Cardiac muscle cell (in vitro differentiated cells and primary cell): Measurements from ENCODE around the gene OR5W2. TPM values are rescaled to one million over a fixed set of nuclear protein-coding genes. Genes with fewer than 3 reads are reported as not detected.

ENCODE experiments used
- DNase-seq, 2 donors: peaks; one replicate each; pipeline versions ENCODE4 v3.0.0 to v3.0.0-alpha.2; 2010 to 2017; ENCODE audit warnings: low read depth in 1 of 2, low spot score in 1 of 2
- H3K27ac ChIP-seq: fragments of 200-600 bp; sonication (generic); 2 replicates; pipeline ENCODE4 v1.5.1; 2016
- H3K27me3 ChIP-seq: fragments of 200-600 bp; sonication (generic); 2 replicates; pipeline ENCODE4 v1.6.0; 2016; ENCODE audit warnings: control low read depth
- H3K36me3 ChIP-seq: fragments of 200-600 bp; sonication (generic); 2 replicates; pipeline ENCODE4 v1.5.1; 2016; ENCODE audit warnings: control low read depth
- H3K4me1 ChIP-seq: fragments of 200-600 bp; sonication (generic); 2 replicates; pipeline ENCODE4 v1.8.1; 2017; ENCODE audit warnings: low read depth, mild to moderate bottlenecking, mixed run types
- H3K4me3 ChIP-seq: fragments of 200-600 bp; sonication (generic); 2 replicates; pipeline ENCODE4 v1.5.1; 2016; ENCODE audit warnings: mild to moderate bottlenecking
- H3K9me3 ChIP-seq: fragments of 200-600 bp; sonication (generic); 2 replicates; pipeline ENCODE4 v1.5.1; 2017; ENCODE audit warnings: low read depth, mild to moderate bottlenecking, control low read depth
- polyA plus RNA-seq: library from polyadenylated mRNA; unstranded; fragments of >200 nt; fragmentation: Nextera tagmentation; extraction: Ambion mirVana; gene quantifications from 2 replicates; pipeline ENCODE4 v1.2.1, GENCODE V29; 2016
- total RNA-seq: library from RNA; depleted of rRNA; stranded (reverse); fragments of >200 nt; gene quantifications from 2 replicates; pipeline ENCODE4 v1.2.3, GENCODE V29; 2016
- TF ChIP-seq, protein P1 (sequence below): IDR thresholded peaks from 2 replicates; pipeline ENCODE4 v1.5.1; 2012; ENCODE audit warnings: low read depth, mild to moderate bottlenecking, low read length

The OR5W2 gene
- total RNA-seq: not detected in 2 replicates
- polyA plus RNA-seq: not detected in 2 replicates

DNA sequence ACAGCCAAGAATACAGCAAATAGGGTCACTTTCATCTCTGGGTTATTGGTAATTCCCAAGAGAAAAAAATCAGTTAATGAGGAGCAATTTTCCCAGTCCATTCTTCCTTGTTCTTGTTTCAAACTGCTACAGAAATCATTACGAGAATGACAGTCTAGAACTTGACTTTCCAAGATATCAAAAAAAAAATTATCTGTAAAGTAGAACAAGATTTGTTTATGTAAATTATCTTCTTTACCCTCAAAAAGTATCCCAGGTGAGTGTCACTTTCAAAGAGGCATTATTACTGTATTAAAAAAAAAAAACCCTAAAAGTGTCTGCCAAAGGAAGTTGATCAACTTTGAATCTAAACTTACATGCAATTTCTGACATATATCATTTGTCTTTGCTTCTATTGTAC is at the start of gene OR5W2:
Gene OR5W2 (minus strand): TSS at position 101 of the 400 bp plus-strand sequence. CDS start 0 bp downstream, at position 101.
- DNase-seq: no peak
- no peak within 1 kb of the TSS for H3K27ac ChIP-seq
- no peaks in the 10 kb centered on the region for H3K9me3 ChIP-seq
- no peaks in the 10 kb centered on the region for H3K27me3 ChIP-seq
- no peaks in the 10 kb centered on the region for H3K36me3 ChIP-seq
- no peak within 1 kb of the TSS for H3K4me3 ChIP-seq
- TF ChIP-seq, protein P1, sequence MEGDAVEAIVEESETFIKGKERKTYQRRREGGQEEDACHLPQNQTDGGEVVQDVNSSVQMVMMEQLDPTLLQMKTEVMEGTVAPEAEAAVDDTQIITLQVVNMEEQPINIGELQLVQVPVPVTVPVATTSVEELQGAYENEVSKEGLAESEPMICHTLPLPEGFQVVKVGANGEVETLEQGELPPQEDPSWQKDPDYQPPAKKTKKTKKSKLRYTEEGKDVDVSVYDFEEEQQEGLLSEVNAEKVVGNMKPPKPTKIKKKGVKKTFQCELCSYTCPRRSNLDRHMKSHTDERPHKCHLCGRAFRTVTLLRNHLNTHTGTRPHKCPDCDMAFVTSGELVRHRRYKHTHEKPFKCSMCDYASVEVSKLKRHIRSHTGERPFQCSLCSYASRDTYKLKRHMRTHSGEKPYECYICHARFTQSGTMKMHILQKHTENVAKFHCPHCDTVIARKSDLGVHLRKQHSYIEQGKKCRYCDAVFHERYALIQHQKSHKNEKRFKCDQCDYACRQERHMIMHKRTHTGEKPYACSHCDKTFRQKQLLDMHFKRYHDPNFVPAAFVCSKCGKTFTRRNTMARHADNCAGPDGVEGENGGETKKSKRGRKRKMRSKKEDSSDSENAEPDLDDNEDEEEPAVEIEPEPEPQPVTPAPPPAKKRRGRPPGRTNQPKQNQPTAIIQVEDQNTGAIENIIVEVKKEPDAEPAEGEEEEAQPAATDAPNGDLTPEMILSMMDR: no peak
- no peaks in the 10 kb centered on the region for H3K4me1 ChIP-seq

DNA sequence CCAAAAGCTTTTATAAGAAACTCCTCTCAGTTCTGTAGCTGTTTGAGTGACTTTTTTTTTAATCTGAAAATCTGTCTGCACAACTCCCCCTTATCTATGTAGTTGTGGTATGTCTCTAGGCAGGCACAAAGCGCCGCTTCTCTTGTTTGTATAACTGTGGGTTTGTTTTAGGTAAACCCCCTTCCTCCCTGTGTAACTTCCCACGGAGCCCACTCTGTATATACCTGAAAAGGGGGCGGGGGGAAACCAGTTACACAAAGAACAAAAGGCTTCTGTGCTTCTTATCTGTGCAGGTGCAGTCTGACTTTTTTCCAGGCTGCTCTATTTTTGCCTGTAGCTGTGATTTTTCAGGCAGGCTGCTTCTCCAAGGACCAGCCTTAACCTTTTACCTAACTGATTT is 42.1 kb upstream of the OR5W2 start:
- TF ChIP-seq, protein P1: no peak
- Histone ChIP-seq H3K27me3 (no peaks in the 10 kb centered on the region), H3K27ac (no peak overlapping the region), H3K9me3 (no peaks in the 10 kb centered on the region), H3K4me3 (no peak overlapping the region), H3K4me1 (no peaks in the 10 kb centered on the region), H3K36me3 (no peaks in the 10 kb centered on the region)
- no peak for DNase-seq

DNA sequence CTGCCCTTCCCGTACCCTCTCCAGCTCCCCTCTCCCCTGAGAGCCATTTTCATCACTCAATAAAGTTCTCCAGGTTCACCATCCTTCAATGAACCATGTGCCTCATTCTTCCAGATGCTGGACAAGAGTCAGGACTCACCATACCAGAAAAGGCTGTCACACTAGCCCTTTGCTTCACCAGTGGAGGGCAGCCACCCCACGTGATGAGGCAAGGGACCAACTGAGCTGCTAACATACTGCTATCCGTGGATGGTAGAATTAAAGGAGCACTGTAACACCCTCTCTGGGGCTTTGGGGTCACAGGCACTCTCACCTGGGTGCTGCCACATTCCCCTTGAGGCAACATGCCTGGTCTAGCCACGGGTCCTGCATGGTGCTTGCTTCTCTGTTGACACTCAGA is 34.9 kb upstream of the OR5W2 start:
- no peaks in the 10 kb centered on the region for H3K4me1 ChIP-seq
- H3K27me3 ChIP-seq: no peaks in the 10 kb centered on the region
- no peak overlapping the region for H3K27ac ChIP-seq
- DNase-seq: no peak
- TF ChIP-seq, protein P1: no peak
- H3K4me3 ChIP-seq: no peak overlapping the region
- H3K9me3 ChIP-seq: no peaks in the 10 kb centered on the region
- H3K36me3 ChIP-seq: no peaks in the 10 kb centered on the region

DNA sequence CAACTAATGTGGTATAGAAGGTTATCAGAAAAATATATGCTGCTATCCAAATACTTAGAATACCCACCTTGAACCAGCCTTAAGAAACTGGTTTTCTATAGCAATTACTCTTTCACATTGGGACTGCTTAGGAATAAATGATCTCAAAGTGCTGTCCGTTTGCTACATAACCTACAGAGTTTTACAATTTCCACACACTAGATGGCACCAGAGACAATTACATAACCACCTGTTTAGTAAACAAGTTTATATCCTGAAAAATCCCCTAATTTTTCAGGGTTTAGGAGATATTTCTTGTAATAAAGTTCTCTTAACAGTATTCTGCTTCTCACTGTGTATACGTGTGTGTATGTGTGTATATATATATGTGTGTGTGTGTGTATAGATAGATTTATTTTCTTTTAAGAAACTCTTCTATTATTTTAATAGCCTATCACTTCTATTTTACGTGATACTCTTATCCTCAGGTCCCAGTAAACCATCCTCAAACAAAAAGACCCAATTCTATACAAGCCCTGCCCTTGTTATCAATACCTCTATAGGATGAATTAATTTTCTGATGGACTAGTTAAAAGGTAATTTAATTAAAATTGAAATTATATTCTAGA is 28.5 kb upstream of the OR5W2 start:
- TF ChIP-seq, protein P1: peak; percentile 31
- Histone ChIP-seq H3K36me3 (no peaks in the 10 kb centered on the region), H3K27ac (no peak overlapping the region), H3K9me3 (no peaks in the 10 kb centered on the region), H3K27me3 (no peaks in the 10 kb centered on the region), H3K4me1 (no peaks in the 10 kb centered on the region), H3K4me3 (no peak overlapping the region)
- peak; percentile 27 to 64 for DNase-seq

DNA sequence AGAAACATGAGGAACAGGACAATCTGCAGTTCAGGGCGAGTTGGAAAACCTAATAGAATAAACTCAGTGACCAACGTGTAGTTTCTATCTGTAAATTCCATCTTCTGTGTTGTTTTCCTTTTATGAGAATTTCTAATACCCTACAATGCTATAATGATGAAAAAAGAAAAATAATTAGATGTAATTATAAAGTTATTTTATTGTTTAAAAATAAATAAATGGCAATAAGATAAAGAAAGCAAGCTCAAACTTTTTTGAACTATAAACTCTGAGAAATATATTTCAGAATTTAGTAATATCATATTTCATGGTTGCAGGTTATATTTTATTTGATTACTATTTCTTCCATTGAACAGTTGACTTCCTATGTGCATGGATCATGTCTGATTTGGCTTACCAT is 21.9 kb upstream of the OR5W2 start, which contains the start of gene OR5I1:
Gene OR5I1 (minus strand): TSS at position 101 of the 400 bp plus-strand sequence. CDS start 0 bp downstream, at position 101.
- TF ChIP-seq, protein P1: no peak
- no peak for DNase-seq
- no peak within 1 kb of the TSS for H3K4me3 ChIP-seq
- H3K27me3 ChIP-seq: no peaks in the 10 kb centered on the region
- H3K27ac ChIP-seq: no peak within 1 kb of the TSS
- no peaks in the 10 kb centered on the region for H3K9me3 ChIP-seq
- H3K4me1 ChIP-seq: no peaks in the 10 kb centered on the region
- H3K36me3 ChIP-seq: no peaks in the 10 kb centered on the region
